GM12878 (cell line): ENCODE data around the gene NT5C2. TPM values are rescaled to one million over a fixed set of nuclear protein-coding genes. Genes with fewer than 3 reads are reported as not detected.
"Not testable (repeated sequence)": the region's sequence is repeated elsewhere in the genome, so short reads cannot be mapped to it uniquely, and the experiment has no call there.

Source experiments
- ATAC-seq: fragments of 200-7000 bp; cut with Tn5 transposase; 3 replicates; pipeline ENCODE4 v1.9.1; 2020; ENCODE audit warnings: mild to moderate bottlenecking, moderate library complexity
- BruUV-seq: library from RNA; stranded (reverse); fragments of 400-500 nt; replicated peaks from 2 replicates; lab custom pipeline; 2021; lab: Mats Ljungman, UMichigan
- CTCF ChIA-PET: fragments of 300-600 bp; sonication (Branson Sonifier 250); formaldehyde crosslinking; extraction: SDS; loops from one replicate; lab custom pipeline; 2021; ENCODE audit warnings: inconsistent platforms; lab: Yijun Ruan, JAX
- POLR2A ChIA-PET: fragments of 350-600 bp; formaldehyde crosslinking; extraction: SDS; loops from one replicate; lab custom pipeline; 2021; ENCODE audit warnings: inconsistent platforms; lab: Charles Lee
- RAD21 ChIA-PET: fragments of 300-600 bp; sonication (Branson Sonifier 250); formaldehyde crosslinking; loops from one replicate; lab custom pipeline; 2023; ENCODE audit warnings: antibody characterized with exemption; ENCODE audit not compliant: unreplicated experiment; lab: Charles Lee
- SMC1A ChIA-PET: fragments of 300-600 bp; sonication (Branson Sonifier 250); formaldehyde crosslinking; loops from one replicate; lab custom pipeline; 2023; ENCODE audit not compliant: unreplicated experiment, uncharacterized antibody; lab: Charles Lee
- DNase-seq: peaks from one replicate; pipeline ENCODE4 v3.0.0-alpha.2; 2011; ENCODE audit warnings: low read depth, low spot score
- FAIRE-seq: peaks from 3 replicates; lab custom pipeline; 2011; peaks lifted over from hg19 to GRCh38; lab: Jason Lieb, UNC
- H2AFZ ChIP-seq: 2 replicates; pipeline ENCODE4 v1.6.0; 2011; ENCODE audit warnings: low read depth, low read length, control low read depth; ENCODE audit not compliant: control insufficient read depth
- H3K27ac ChIP-seq: 2 replicates; pipeline ENCODE4 v1.5.1; 2011; ENCODE audit warnings: control low read depth; ENCODE audit not compliant: control insufficient read depth, insufficient read depth
- H3K27me3 ChIP-seq, 2 experiments: replicated peaks in 1 of 2; 2 replicates each; pipeline versions ENCODE4 v1.6.0 to v1.6.1; 2011; ENCODE audit warnings: low read length in 1 of 2; ENCODE audit not compliant: control insufficient read depth in 2 of 2, insufficient read depth in 2 of 2
- H3K36me3 ChIP-seq, 2 experiments: 2 replicates each; pipeline ENCODE4 v1.5.1; 2011; ENCODE audit warnings: low read length in 1 of 2; ENCODE audit not compliant: control insufficient read depth in 2 of 2, insufficient read depth in 2 of 2
- H3K4me1 ChIP-seq: 2 replicates; pipeline ENCODE4 v1.6.1; 2011; ENCODE audit warnings: mild to moderate bottlenecking, low read length, moderate library complexity, mixed read lengths; ENCODE audit not compliant: control insufficient read depth, insufficient read depth
- H3K4me2 ChIP-seq: 2 replicates; pipeline ENCODE4 v1.6.0; 2011; ENCODE audit warnings: control low read depth; ENCODE audit not compliant: control insufficient read depth, insufficient read depth
- H3K4me3 ChIP-seq: fragments of 200-600 bp; sonication (generic); 2 replicates; pipeline ENCODE4 v1.5.1; 2016
- H3K79me2 ChIP-seq: 2 replicates; pipeline ENCODE4 v1.6.0; 2011; ENCODE audit warnings: low read length; ENCODE audit not compliant: control insufficient read depth, insufficient read depth
- H3K9ac ChIP-seq: 2 replicates; pipeline ENCODE4 v1.8.0; 2011; ENCODE audit warnings: low read length, control low read depth, mixed read lengths; ENCODE audit not compliant: control insufficient read depth, insufficient read depth
- H3K9me3 ChIP-seq: replicated peaks from 3 replicates; pipeline ENCODE4 v1.5.1; 2011; ENCODE audit warnings: mild to moderate bottlenecking, low read length; ENCODE audit not compliant: control insufficient read depth, insufficient read depth
- H4K20me1 ChIP-seq: 2 replicates; pipeline ENCODE4 v1.6.0; 2011; ENCODE audit not compliant: control insufficient read depth, insufficient read depth
- BMI1 ChIP-seq: fragments of 450-650 bp; IDR thresholded peaks from 2 replicates; pipeline ENCODE4 v1.6.1; 2016; ENCODE audit warnings: mild to moderate bottlenecking, moderate library complexity, borderline replicate concordance
- CHD4 ChIP-seq: fragments of 200-600 bp; sonication (generic); IDR thresholded peaks from 2 replicates; pipeline ENCODE4 v1.6.1; 2016; ENCODE audit warnings: mild to moderate bottlenecking
- IRF5 ChIP-seq: fragments of 450-650 bp; IDR thresholded peaks from 2 replicates; pipeline ENCODE4 v1.6.1; 2017; ENCODE audit warnings: borderline replicate concordance
- RAD21 ChIP-seq: IDR thresholded peaks from 2 replicates; pipeline ENCODE4 v1.6.1; 2011; ENCODE audit warnings: mild to moderate bottlenecking, low read depth, low read length, moderate library complexity; ENCODE audit not compliant: insufficient read depth
- RCOR1 ChIP-seq: conservative IDR thresholded peaks from 2 replicates; pipeline ENCODE4 v1.6.1; 2012; ENCODE audit warnings: low read depth, low read length, improper control_type of control experiment
- RUNX3 ChIP-seq: IDR thresholded peaks from 2 replicates; pipeline ENCODE4 v1.6.1; 2012; ENCODE audit warnings: low read length, inconsistent platforms
- YY1 ChIP-seq: IDR thresholded peaks from 2 replicates; pipeline ENCODE4 v1.6.1; 2011; ENCODE audit warnings: low read depth, mild to moderate bottlenecking, low read length
- ZBTB11 ChIP-seq: fragments of 450-650 bp; formaldehyde crosslinking; IDR thresholded peaks from 2 replicates; pipeline ENCODE4 v1.5.0; 2022; ENCODE audit warnings: mild to moderate bottlenecking, missing genetic modification characterization
- WGBS: methylation state at CpG from one replicate; pipeline ENCODE4 v1.1.6; 2016; ENCODE audit warnings: low lambda C conversion rate; ENCODE audit not compliant: insufficient replicate concordance, insufficient coverage; ENCODE audit errors: missing lambda C conversion rate; 5-methylcytosine and 5-hydroxymethylcytosine counted together
- in situ Hi-C: fragments of 300-500 bp; cut with MboI; formaldehyde crosslinking; loops from 9 replicates; pipeline ENCODE4 v1.14.3; 2018; ENCODE audit warnings: mixed read lengths
- intact Hi-C: fragments of 100-400 bp; cut with micrococcal nuclease; formaldehyde crosslinking; loops from one replicate; pipeline ENCODE4 v1.14.2; 2022; ENCODE audit not compliant: unreplicated experiment
- polyA plus RNA-seq, 11 experiments: library from polyadenylated mRNA; depleted of rRNA in 4 of 11; unstranded in 6 of 11; stranded (reverse) in 5 of 11; fragments of >200 nt; fragmentation: Nextera tagmentation in 4 of 11; fragmentation: Illumina TruSeq in 1 of 11; extraction: Ambion mirVana in 4 of 11; extraction: Trizol in 1 of 11; gene quantifications; 1 replicate in 1 of 11; 2 replicates in 10 of 11; pipeline versions ENCODE4 v1.2.1 to v1.2.3, GENCODE V29; 2011 to 2016; ENCODE audit warnings: inconsistent platforms in 2 of 11, missing spikeins in 2 of 11, low read depth in 1 of 11
- total RNA-seq, 4 experiments: library from RNA; depleted of rRNA in 3 of 4; stranded (reverse); fragments of >200 nt in 3 of 4; fragmentation: Illumina TruSeq in 1 of 4; extraction: Trizol in 1 of 4; gene quantifications; 2 replicates each; pipeline versions ENCODE4 v1.2.1 to v1.2.3, GENCODE V29; 2013 to 2021

Gene NT5C2
- total and polyA plus RNA-seq, 10 of the 15 experiments (the other 5 are each of a cell fraction or from before 2014, with no cell fraction given), result 15.8 to 70.1 (median 56.0) TPM

GRCh38 chr10:103215601-103216000 is 22.5 kb upstream of the NT5C2 start:
- CTCF ChIA-PET, result interaction anchor here (0.6 to 0.9 kb wide), 3 partner anchors 12 to 311 kb away, joined by 3 to 5 read pairs (median 4); no protein-coding TSS in a partner anchor

GRCh38 chr10:103210262-103210661 is 17.2 kb upstream of the NT5C2 start:
- 36% methylated on average over 4 of the region's 4 CpGs for WGBS
- CTCF ChIA-PET, ATAC-seq, POLR2A ChIA-PET, H3K4me1 ChIP-seq, H3K79me2 ChIP-seq, DNase-seq, H4K20me1 ChIP-seq, H3K9me3 ChIP-seq, H3K36me3 ChIP-seq, H3K27me3 ChIP-seq, H3K4me3 ChIP-seq, H3K27ac ChIP-seq, in situ Hi-C loops, intact Hi-C loops, H2AFZ ChIP-seq, RAD21 ChIA-PET, H3K4me2 ChIP-seq, H3K9ac ChIP-seq, BruUV-seq, FAIRE-seq: not testable (repeated sequence)
- SMC1A ChIA-PET, result interaction anchor here (1.5 kb wide), 1 partner anchor 30 kb away, joined by 3 read pairs; no protein-coding TSS in a partner anchor

More at GRCh38 chr10:103215601-103216000, 22.5 kb upstream of the NT5C2 start:
- FAIRE-seq (no peak), DNase-seq (no peak), ATAC-seq (no peak)
- ChIA-PET RAD21 (no interaction called here), POLR2A (no interaction called here), SMC1A (interaction anchor here (0.6 kb wide), 1 partner anchor 369 kb away, joined by 3 read pairs; no protein-coding TSS in a partner anchor)
- 51% methylated on average over 5 of the region's 5 CpGs for WGBS
- no peaks in the 10 kb centered on the region for H3K27me3 ChIP-seq
- TF ChIP-seq YY1 (no peak), BMI1 (no peak), RAD21 (no peak), CHD4 (no peak), RCOR1 (no peak), RUNX3 (no peak), IRF5 (no peak), ZBTB11 (CRISPR knock-in tag) (no peak)
- no peak overlapping the region for H3K4me3 ChIP-seq
- no peaks in the 10 kb centered on the region for H4K20me1 ChIP-seq
- peaks cover 3% of the 10 kb centered on the region; the same call in 2 of the 3 replicates for H3K9me3 ChIP-seq
- H3K9ac ChIP-seq, result no peak overlapping the region
- no peaks in the 10 kb centered on the region for H3K36me3 ChIP-seq
- no peak overlapping the region for H3K4me2 ChIP-seq
- H2AFZ ChIP-seq, result no peak overlapping the region
- in situ Hi-C loops, result no loop called here
- H3K27ac ChIP-seq, result no peak overlapping the region
- H3K79me2 ChIP-seq, result no peaks in the 10 kb centered on the region
- no peaks in the 10 kb centered on the region for H3K4me1 ChIP-seq
- BruUV-seq, result no TSS peak
- intact Hi-C loops, result no loop called here
